ENCODE results near the gene GPR63.

The GPR63 gene

GRCh38 chr6:96821034-96821433 lies 16.2 kb downstream of the GPR63 start:
- FAIRE-seq, result no peak

DNA sequence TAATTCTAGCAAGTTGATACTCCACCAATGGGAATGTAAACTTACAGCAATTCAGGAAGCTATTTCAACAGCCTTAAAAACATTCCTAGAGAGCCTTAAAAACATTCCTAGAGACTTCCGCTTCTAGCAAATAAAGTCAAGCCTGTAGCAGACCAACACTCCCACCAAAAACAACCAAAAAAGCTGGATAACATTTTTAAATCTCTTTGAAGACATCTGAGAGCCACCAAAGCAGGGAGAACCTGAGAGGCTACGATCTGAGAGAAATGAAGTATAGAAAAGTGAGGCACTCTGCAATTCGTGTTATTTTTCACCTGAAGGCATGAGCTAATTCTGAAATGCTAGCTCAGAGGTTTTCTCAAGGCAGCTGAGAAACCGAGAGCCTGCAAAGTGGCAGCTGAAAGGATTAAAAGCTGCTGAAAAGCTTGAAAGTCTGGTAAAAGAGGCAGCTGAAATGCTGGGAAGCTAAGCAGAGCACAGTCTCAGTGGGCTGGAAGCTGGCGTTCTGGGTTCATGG lies 20.9 kb downstream of the GPR63 start:
- no peak for FAIRE-seq

DNA sequence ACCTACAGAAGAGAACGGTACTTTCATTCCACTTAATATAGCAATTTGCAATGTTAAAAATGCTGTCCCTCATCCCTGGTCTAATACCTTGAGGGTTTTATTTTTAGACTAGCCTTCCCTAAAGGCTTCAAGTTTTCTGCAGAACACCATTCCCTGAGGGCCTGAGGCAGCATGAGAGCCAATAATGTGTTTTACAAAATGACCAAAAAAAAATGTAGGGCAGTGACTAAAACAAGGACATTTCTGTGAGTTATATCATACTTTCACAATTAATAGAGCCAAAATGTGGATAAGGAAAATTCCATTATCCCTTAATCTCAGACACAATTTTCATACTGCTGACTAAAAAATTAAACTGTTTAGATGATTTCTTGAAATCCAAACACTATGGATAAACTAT lies 22.7 kb downstream of the GPR63 start:
- FAIRE-seq, result no peak

DNA sequence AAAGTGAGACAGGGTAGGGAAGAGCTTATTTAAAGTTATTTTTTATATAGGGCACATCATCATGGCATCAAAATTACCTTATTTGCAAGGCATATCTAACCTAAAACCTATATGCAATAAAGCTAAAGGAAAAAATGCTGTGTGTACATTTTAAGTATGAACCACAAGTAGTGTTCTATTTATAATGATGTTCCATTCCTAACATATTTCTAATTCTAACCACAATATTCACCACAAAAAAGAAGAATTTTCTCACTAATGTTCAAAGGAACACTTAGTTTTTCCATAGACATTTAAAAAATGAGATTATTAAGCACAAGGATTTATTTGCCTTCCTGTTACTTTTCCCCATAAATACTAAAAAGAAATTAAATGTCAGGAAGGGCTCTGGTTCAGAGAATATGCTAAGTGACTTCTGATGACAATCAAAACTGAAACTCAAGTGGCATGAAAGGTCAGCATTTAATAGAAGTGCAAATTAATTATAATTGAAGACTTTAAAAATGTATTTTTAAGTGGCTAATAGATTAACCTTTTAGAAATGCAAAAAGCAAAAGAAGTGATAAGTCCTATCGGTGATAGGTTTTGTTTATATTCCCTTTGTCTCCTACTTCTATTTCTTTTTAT lies 25.1 kb downstream of the GPR63 start:
- peak; percentile 28 for FAIRE-seq

DNA sequence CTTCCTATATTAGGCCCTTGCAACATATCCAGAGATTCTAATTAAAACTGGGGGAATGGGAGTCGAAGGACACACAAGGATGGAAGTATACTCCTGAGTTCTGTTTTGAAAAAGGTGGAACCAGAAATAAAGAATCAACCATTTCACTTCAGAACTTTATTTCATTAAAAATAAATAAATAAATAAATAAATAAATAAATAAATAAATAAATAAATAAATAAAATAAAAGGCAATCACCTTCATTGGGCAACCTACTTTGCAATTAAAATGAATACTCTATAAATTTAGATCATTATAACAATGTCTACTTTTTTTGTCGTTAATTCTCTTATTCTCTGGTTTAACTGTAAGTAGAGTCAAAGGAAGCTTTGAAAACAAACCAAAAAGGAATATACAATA lies 25.6 kb downstream of the GPR63 start:
- FAIRE-seq, result no peak

GRCh38 chr6:96811136-96811535 lies 26.1 kb downstream of the GPR63 start:
- no peak for FAIRE-seq

- no peak for FAIRE-seq
Observed at GRCh38 chr6:96809119-96809518, 28.2 kb downstream of the GPR63 start.

DNA sequence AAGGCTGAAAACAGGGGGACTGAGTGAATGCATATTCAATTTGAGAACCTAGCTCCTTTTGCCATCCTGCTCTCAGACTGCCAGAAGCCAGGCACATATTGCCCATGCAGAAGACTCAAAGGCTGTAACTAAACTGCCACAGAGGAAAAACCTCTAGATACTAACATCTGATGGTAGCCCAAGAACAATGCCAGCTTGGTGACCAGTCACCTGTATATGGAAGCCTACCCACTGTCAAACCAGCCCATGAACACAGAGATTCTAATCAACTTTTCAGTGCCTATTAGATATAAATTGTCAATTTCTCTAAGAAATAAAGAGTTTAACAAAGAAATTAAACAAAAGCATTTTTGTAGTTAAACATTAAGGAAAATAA lies 34.2 kb downstream of the GPR63 start:
- FAIRE-seq, result no peak

- no peak for FAIRE-seq
Observed at GRCh38 chr6:96795481-96795880, 41.8 kb downstream of the GPR63 start.

DNA sequence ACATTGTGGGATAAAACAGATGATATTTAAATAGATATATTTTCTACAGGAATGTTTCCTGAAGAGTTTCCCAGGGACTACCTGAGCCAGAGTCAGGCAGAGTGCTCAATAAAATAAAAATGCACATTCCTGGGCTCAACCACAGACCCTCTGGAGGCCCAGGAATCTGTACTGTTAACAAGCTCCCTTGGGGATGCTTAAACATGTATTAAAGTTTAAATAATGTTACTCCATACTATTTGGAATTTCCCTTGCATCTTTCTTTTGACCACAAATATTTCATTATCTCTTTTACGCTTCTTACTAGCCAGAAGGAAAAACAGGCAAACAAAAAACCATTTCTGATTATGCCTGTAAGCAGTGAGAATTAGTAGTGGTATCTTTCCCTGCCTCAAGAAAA lies 42.3 kb downstream of the GPR63 start:
- no peak for FAIRE-seq

GRCh38 chr6:96792561-96793190 lies 44.6 kb downstream of the GPR63 start:
- FAIRE-seq, result no peak

DNA sequence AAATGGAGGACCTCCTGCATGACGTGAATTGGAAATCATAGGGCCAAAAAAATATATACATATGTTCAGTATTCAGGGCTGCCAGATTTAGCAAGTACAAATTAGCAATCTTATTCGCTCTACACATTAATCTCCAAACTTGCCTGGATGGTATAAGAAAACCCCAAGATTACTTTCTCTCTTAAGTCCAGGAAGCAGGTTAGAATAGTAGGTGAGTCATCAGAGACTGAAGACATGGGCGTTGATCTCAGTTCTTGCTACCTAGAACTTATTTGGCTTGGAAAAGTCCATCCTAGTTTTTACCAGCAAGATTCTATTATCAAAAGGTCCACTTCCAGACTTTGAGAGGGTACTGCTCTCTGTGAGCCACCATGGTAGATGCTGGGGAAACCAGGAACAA lies 47.4 kb downstream of the GPR63 start:
- no peak for FAIRE-seq

DNA sequence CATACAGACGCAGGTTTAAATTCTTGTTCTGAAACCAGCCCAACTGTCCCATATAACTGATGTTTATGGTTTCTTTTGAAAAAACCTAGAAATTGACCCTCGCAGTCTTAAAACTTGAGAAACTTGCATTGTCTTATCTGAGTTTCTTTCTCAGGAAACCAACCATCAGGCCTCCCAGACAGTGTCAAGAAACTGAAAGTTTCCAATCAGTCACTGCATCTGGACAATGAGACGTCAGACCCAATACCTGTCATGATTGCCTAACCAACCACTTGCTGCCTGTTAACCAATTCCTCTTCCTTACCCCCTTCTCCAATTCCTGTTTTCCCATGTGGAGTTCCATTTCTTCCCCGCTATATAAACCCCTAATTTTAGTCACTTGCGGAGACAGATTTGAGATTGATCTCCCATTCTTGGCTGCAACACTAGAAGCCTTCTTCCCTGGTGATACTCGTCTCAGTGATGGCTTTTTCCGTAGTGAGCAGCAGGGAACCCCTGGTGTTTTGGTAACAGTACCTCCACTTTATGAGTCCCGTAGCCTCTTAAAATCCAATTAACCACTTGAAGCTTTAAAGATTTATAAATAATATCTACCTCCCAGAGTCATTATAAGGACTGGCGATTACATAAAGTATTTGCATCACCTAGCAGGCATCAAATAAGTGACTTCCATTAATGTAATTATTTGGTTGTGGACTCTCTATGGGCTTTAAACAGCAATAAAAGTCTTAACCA lies 49.3 kb downstream of the GPR63 start:
- FAIRE-seq, result no peak

DNA sequence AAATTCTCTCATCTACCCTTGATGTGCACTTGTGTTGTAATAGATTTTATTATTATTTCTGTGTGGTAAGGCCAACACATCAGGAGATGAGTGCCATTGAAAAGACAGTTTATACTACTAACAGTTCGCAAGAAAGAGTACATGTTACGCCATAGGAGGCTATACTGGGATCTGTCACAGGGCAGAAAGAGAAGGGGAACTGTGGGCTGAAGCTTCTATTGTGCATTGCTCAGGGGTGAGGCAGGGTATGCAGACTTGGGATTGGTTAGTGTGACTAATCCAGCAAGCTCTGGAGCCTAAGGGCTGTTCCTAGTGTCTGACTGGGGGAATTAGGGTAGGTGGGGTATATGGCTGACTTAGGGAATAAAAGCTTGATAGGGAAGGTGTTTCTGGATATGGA lies 50.9 kb downstream of the GPR63 start:
- no peak for FAIRE-seq

DNA sequence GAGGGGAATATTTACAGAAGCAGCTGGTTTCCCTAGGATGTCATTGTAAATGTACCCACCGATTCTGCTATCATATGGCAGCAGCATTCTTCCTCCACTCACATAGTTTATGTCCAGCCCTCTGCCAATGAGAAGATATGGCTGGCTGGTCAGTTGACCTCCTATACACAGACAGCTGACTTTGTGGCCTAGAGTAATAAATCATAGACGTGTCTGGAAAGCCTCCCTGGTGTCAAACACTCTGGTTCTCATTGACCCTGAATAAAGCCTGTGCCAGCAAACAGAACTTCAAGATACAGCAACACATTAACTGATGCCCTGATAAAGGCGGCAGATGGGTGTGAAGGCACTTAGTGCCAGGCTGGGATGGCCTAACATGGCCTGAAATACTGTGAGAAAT lies 52.6 kb downstream of the GPR63 start:
- no peak for FAIRE-seq

DNA sequence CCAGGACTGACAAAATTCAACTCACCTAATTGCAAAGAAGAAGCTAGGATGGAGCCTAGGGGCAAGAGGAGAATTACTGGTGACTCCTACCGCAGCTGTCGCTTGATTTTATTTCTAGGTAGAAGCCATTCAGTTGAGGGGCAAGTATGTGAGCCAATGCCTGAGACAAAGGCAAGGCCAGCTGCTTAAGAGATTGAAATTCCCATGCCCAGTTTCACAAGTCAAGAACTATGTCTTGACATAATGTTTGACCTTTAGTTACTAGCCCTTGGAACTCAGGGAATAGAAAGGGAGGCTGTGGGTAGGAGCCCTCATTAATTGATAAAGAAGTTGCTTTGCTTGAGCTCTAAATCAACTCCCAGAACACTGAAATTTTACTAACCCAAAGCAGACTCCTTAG lies 54.0 kb downstream of the GPR63 start:
- FAIRE-seq, result no peak

- no peak for FAIRE-seq
Observed at GRCh38 chr6:96781557-96781956, 55.7 kb downstream of the GPR63 start.

DNA sequence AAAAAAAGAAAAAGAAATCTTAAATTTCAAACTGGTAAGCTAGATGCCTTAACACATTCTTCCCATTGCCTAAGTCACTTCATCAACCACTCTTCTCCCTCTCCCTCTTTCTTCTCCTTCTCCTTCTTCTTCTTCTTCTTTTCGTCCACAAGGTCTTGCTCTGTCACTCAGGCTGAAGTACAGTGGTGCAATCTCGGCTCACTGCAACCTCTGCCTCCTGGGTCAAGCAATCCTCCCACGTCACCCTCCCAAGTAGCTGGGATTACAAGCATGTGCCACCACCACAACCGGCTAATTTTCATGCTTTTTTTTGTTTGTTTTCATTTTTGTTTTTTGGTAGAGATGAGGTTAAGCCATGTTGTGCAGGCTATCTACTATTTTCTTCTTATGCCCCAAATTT lies 60.2 kb downstream of the GPR63 start:
- no peak for FAIRE-seq

GRCh38 chr6:96775727-96776400 lies 61.4 kb downstream of the GPR63 start:
- FAIRE-seq, result no peak

- no peak for FAIRE-seq
Observed at GRCh38 chr6:96766769-96767168, 70.5 kb downstream of the GPR63 start.

- no peak for FAIRE-seq
Observed at GRCh38 chr6:96762599-96762998, 74.7 kb downstream of the GPR63 start.

GRCh38 chr6:96761794-96762193 lies 75.5 kb downstream of the GPR63 start:
- FAIRE-seq, result no peak

- FAIRE-seq, result no peak
Observed at GRCh38 chr6:96760153-96760687, 77.1 kb downstream of the GPR63 start.

Measured in colon (tissue), 2 donors.